Stimulated activated CD8-positive, alpha-beta memory T cell treated with anti-CD3 and anti-CD28 coated beads, Interleukin-15, amount 100 ng/mL, for 1 hour (primary cell): Measurements from ENCODE around the gene TMEM259.

ENCODE experiments used
- DNase-seq: peaks from one replicate; pipeline ENCODE4 v3.0.0-alpha.2; 2020; ENCODE audit warnings: low read depth

TMEM259 gene

DNA sequence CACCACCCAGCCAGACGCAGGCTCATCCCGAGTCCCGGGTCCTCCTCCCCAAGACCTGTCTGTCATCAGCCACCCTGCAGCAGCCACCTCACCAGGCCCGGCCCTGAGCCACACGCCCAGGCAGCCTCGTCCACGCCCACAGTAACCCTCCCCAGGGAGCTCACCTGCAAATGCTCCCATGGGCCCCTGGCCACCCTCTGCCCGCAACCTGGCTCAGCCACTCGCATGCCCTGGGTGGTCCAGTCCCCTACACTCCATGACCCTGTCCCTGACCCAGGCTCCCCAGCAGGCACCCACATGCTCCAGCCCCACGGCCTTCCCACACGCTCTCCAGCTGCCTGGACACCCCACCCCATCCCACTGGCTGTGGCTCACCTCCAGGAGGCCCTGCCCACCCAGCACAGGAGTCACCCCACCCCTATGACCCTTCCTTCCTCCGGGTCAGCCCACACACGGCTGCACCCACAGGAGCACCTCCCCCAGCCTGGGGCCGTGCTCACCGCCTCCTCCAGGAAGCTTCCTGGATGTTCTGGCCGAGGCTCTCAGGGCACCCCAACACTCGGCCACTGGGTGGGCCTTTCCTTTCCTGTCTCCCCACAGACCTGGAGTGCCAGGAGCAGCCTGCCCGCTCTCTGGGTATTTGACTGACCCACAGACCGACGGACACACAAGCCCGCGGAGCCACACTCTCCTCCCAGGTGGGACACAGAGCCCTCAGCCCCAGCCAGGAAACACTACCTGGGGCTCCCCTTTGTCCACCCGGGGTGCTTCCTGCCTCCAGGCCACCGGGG is 3.6 kb downstream of the TMEM259 start:
- no peak for DNase-seq

DNA sequence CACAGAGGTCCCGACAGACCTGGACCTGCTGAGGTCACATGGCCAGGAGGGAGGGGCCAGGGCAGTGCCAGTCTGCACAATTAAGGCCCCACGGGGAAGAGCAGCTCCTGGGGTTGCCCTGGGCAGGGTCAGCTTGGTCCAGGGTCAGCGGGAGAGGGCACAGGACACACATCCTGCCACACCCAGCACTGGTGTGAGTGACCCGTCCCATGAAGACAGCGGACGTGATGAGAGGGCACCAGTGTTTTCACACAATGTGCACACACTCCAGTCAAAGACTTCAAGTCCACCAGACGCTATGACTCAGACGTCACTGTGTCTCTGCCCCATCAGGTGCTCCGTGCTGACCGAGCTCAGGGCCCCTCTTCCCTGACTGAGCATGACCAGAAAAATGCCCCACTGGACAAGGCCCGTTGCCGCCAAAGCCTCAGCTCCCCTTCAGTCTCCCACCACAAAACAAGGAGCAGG is 4.2 kb downstream of the TMEM259 start:
- no peak for DNase-seq

DNA sequence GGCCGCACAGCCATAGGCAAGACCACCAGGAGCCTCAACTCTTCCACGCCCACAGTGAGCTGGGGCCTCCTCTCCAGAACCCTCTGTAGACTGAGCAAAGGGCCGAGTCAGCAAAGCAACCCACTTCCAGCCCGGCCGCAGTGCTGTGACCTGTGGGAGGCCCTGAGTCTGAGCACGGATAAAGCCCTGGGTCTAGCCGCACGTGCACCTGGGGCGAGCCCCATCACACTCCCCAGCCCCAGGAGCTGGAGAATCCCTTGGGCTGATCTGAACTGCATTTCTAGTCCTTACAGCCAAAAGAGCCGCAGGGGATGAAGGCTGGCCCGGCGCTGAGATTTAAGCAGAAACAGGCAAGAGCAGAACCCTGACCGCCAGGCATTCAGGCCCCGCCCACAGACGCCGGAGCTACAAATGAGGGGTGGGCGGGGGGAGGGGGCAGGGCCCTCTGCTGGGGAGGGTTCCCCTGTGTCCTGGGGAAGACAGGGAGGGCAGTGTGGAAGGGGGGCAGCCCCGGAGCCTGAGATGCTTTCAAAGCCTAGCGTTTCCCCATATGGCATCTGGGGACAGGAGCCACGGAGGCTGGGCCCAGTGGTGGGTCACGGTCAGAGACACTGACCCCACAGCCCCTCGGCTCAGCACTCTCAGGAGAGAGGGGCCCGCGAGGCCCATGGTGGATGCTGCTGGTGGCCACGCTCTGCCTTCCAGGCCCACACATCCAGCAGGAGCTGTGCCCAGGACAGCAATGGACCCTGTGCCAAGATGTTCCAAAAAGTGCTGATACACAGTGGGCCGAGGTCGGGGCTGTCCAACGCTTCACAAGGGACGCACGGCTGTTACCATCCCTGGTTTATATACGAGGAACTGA is 4.9 kb downstream of the TMEM259 start:
- DNase-seq = no peak

DNA sequence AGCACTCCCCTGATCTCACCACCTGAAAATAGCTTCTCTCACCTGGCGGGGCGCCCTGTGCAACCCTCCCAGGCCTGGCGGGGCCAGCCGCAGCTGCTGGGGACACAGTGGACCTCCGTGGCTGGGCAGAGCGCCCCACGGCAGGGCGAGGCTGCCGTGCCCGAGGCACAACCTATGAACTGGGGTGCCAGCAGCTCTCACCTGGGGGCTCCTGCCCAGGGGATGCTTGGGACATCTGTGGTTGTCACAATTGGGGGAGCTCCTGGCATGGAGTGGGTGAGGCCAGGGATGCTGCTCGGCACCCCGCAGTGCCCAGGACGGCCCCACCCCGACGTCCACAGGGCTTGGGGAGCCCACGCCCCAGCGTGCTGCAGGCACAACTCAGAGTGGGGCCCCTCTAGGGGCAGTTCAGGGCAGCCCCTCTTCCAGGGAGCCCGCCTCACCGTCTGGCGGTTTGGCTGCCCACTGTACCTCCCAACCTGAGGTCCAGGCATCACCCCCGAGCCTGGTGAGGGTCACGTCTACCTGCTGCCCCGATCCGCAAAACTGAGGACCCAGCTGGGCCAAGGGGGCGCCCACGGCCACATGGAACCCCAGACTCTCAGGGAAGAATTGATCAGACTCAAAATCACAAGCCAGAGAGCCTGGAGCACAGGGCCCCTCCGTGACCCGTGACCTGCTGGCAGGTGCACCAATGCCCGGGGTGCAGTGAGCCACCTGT is 5.7 kb downstream of the TMEM259 start:
- no peak for DNase-seq

DNA sequence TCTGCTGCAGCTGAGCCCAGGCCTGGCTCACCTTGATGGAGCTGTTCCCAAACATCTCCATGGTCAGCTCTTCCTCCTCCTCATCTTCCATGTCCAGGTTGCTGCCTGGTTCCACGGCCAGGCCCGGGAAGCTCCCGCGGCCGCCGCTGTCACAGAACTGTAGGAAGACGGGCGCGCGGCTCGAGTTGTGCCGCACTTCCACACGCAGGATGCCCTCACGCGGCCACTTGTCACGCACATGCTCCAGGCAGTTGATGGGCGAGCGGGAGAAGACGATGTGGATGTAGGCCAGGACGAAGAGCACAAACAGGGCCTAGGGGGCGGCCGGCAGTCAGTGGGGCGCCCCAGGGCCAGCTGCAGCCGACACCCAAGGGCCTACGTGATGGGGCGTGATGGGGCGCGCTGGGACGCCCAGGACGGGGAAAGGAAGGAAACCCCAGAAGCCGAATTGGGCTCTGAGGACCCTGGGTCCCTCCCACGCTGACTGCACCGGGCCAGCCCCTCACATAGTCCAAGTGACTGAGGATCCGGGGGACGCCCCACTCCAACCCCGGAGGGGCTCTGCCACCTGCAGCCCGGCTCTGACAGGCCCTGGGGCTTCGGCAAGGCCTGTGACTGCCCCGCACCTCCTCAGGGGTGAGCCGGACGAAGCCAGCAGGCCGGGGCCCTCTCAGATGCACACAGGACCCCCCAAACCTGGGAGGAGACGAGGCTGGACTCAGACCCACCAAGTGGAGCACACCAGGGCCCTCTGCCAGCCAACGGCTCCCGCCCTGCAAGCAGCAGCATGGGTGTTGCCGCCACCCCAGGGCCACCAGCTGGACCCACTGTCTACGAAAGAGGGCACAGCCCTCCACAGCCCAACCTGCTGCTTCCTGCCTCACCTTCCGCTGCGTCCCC is 6.5 kb downstream of the TMEM259 start:
- no peak for DNase-seq

DNA sequence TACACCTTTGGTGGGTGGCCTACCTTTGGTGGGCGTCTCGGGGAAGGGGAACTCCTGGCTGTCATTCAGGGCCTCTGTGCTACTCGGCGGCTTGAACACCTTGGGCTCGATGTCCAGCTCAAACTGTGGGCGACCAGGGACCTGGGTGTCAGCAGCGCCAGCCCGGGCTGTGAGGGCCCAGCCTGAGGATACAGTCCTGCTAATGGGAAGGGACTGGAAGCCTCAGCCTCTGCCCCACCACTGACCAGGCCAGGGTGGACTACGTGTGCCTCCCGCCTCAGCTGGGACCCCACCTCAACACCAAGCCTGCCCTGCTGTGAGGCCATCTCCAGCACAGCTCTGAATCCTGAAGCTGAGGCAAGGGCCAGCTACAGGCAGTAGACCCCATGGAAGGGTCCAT is 7.7 kb downstream of the TMEM259 start:
- DNase-seq = no peak

DNA sequence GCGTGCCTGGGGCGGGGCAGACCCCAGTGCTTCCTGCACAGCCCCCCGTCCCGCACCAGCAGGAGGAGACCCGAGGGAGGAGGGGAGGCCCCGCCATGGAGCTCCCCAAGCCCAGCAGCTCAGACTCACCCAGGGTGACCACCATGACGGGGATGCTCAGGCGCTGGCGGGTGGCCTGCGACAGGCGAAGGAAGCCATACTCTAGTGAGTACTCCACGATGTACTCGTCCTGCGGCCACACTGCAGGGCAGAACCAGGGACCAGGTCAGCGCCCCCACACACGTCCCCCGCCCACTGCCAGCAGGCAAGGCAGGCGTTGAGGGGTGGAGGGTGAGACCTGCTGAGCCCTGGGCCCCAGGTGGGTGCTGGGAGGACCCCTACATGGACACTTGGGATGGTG is 8.6 kb downstream of the TMEM259 start:
- no peak for DNase-seq

DNA sequence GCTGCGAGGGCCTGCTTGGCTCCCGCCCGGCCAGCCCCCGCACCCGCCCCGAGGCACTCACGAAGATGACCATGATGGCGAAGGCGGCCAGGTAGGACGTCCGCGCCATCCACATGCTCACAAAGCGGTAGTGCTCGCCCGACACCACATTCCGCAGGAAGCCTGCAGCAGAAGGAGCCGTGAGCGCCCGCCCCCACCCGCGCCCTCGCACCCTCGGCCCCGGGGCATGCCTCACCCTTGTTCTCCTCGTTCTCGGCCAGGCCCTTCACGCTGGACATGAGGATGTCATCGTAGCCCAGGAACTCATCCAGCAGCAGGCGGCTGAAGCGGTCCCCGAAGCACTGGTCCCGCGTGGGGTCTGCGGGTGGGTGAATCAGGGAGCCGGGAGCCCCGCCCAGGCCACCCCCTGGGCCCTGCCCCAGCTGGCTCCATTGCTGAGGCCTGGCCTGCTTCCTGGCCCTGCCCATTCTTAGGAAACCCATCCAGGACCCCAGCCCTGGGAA is 9.0 kb downstream of the TMEM259 start:
- DNase-seq = no peak

DNA sequence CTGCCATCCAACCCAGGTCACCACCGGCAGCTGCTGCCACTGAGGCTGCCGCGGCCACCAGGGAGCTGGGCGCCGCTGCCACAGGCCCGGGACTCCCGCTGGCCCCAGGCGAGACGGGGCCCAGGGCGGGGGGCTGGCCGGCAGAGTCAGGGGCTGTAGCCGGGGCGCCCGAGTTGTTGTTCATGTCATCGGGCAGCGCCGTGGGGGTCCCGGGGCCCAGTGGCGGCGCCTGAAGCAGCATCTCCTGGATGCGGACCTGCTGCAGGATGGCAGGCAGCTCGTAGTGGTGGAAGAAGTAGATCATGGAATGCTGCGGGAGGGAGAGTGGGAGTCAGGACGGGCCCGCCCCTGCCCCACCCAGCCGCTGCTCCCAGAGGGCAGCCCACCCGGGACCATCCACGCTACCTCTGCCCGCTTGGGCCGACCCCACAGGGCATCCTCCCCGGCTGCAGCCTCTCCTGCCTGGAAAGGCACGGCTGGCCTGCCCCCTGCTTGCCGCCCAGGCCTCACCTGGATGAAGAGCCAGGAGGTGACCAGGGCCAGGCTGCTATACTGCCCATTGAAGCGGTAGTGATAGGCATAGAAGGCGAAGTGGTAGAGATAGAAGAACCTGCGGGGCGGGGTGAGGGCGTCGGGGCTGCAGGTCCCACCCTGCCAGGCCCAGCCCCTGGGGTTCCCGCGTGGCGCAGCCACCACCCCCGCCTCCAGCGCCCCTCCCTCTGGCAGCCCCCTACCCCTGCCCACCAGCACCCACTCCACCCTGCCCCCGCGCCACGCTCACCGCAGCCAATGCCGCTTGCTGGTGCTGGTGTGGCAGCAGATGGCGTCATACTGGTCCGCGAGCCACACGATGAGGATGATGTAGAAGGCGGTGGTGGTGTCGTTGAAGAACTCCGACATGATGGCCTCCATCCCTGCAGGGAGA is 10.1 kb downstream of the TMEM259 start:
- DNase-seq = no peak

DNA sequence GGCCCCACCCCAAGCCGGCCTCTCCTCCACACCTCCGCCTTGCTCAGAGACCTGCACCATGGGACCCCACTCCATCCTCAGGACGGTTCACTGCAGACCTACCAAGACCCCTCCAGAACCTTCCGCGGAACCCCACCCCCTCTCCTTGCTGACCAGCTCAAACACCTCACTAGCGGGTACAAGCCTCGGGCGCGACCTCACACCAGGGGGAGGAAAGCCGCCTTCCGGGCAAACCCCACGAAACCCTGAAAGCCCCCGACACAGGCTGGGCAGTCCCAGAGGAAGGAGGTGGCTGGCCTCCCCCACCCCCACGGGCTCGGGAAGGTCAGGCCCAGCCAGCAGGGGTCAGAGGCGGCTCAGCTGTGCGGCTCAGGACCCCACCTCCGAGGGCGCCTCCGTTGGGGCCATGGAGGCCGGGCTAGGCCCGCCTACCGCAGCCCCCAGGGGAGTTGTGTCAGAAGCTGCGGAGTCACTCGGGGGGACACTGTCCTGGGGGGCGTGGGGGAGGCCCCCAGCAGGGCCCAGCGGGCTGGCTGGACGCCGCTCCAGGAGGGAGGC is 10.9 kb downstream of the TMEM259 start:
- DNase-seq = no peak

DNA sequence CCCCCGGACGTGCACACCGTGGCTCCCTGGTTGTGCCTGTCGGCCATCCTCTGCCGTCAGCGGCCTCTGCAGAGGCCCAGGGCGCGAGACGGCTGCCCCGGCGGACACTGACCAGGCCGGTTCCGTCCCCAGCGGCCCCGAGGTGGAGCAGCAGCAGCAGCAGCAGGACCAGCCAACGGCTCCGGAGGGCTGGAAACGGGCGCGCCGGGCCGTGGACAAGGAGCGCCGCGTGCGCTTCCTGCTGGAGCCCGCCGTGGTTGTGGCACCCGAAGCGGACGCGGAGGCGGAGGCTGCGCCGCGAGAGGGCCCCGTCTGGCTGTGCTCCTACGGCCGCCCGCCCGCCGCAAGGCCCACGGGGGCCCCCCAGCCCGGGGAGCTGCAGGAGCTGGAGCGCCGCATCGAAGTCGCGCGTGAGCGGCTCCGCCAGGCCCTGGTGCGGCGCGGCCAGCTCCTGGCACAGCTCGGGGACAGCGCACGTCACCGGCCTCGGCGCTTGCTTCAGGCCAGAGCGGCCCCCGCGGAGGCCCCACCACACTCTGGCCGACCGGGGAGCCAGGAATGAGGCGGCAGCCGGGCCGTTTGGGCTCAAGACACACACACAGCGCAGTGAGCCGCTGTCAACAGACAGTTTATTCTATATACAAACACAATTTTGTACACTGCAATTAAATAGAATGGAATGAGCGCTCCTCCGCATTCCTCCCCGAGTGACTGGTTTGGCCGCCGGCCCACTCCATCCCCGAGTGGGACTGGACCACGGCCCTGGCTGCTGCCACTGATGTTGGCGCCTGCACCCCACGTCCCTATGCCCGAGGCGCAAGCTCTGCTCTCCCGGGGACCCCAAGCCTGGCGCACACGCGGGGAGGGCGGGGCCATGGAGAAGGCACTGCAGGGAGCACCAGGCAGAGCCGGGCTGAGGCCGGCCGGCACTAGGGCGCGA is 11.6 kb downstream of the TMEM259 start:
- no peak for DNase-seq

DNA sequence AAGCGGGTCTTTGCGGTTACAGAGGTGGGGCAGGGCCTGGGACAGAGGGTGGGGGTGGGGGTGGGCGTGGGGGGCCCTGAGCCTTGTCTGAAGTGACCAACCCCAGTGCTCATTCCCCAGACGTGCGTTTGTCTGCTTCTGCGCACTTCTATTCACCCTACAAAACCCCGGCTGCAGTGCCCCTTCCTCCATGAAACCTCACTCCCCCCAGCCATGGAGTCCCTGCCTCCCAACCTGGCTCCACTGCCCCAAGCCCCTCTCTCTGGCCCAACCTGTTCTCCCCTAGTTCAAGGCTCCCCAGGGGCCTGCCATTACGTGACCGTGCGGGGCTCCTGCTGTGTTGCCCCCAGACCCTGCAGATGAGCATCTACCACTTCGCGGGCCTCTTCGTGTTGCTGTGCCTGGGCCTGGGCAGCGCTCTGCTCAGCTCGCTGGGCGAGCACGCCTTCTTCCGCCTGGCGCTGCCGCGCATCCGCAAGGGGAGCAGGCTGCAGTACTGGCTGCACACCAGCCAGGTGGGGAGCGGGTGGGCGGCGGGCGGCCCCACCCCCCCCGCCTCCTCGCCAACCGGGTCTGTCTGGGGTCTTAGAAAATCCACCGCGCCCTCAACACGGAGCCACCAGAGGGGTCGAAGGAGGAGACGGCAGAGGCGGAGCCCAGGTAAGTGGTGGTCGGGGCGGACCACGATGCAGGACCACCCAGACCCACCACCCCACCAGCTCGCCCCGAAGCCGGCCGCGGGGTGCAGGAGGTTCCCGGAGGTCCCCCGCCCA is 12.5 kb downstream of the TMEM259 start:
- no peak for DNase-seq

DNA sequence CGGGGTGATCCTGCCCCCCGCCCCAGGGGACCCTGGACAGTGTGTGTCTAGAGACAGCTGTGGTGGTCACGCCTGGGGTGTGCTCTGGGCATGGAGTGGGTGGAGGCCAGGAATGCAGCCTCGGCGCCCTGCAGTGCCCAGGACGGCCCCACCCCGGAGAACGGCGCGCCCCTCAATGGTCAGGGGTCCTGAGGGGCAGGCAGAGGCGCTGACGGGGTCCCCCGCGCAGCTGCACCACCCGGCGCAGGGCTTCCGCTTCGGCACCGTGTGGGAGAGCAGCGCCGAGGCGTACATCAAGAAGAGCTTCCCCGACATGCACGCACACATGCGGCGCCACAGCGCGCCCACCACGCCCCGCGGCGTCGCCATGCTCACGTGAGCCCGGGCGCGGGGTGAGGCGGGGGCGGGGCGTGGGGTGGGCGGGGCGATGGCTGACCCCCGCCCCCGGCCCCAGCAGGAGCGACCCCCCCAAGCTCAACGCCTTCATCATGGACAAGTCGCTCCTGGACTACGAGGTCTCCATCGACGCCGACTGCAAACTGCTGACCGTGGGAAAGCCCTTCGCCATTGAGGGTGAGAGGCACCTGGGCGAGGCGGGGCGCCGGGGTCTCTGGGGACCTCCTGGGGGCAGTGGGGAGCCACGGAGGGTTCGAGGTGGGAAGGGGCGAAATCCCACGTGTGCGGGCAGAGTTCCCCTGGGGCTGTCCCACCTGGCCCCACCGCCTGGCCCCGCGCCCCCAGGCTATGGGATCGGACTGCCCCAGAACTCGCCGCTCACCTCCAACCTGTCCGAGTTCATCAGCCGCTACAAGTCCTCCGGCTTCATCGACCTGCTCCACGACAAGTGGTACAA is 13.3 kb downstream of the TMEM259 start:
- DNase-seq = no peak

DNA sequence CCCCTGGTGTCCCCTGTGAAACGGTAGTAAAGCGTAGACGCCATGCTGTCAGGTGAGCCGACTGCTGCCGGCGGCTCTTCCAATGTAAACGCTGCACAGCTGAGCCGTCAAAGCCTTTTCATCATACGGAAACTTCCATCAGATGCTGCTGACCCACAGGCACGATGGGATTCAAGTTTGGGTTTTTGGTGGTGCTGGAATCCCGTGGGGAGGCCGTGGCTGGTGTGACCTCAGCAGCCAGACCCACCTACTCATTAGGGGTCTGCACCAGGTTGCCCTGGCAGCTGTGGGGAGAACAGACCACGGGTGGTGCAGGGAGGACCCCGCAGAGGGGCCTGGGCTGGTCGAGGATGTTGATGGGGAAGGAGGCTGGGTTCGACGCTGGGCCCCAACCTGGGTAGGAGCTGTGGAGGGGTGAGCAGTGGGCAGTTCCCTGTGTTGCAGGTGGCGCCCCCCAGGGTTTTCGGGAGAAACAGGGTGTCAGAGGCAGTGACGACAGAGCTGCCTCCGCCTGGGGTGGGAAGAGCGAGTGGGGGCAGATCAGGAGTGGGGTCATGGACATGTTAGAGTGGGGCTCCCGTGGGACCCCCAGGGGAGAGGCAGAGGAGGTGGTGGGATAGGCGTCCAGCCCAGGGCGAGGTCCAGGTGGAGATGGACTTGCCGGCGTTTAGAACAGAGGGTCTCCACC is 14.1 kb downstream of the TMEM259 start:
- DNase-seq = no peak

DNA sequence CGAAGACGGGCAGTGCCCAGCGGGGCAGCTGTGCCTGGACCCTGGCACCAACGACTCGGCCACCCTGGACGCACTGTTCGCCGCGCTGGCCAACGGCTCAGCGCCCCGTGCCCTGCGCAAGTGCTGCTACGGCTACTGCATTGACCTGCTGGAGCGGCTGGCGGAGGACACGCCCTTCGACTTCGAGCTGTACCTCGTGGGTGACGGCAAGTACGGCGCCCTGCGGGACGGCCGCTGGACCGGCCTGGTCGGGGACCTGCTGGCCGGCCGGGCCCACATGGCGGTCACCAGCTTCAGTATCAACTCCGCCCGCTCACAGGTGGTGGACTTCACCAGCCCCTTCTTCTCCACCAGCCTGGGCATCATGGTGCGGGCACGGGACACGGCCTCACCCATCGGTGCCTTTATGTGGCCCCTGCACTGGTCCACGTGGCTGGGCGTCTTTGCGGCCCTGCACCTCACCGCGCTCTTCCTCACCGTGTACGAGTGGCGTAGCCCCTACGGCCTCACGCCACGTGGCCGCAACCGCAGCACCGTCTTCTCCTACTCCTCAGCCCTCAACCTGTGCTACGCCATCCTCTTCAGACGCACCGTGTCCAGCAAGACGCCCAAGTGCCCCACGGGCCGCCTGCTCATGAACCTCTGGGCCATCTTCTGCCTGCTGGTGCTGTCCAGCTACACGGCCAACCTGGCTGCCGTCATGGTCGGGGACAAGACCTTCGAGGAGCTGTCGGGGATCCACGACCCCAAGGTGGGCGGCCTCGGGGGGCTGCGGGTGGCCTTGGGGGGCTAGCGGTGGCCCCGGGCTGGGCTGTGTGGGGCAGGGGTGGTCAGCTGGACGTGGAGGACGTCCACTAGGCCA is 15.9 kb downstream of the TMEM259 start:
- no peak for DNase-seq
